ENCODE measurements around the gene IL12RB1.
"Not testable (repeated sequence)": the region's sequence is repeated elsewhere in the genome, so short reads cannot be mapped to it uniquely, and the experiment has no call there.

The IL12RB1 gene

GRCh38 chr19:18058208-18059009, 28.3 kb downstream of the IL12RB1 start:
- Histone ChIP-seq H3K27ac (peak overlapping the region in 19 of 21 experiments; percentile 58 to 89 (median 78)), H3K4me3 (peak overlapping the region in 2 of 7 experiments; percentile 9 to 15)

DNA sequence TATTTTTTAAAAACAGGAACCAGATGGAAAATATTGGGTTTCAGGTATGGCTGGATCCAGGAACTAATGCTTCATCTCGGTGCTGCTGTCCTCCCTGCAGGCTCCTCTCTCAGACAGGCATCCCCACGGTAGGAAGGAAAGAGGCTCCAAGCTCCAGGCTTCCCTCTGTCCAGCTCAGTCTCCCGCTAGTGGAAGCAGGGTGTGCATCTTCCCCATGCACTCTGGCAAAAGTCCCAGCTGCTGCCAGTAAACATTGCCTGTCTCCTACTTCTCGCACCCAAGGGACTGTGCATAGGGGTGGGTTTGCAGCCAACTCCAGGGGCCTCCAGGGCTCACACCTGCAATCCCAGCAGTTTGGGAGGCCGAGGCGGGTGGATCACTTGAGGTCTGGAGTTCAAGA, 29.2 kb downstream of the IL12RB1 start:
- peak overlapping the region in 18 of 21 experiments; percentile 66 to 89 (median 79) for H3K27ac ChIP-seq
- H3K4me3 ChIP-seq, result no peak overlapping the region

- Histone ChIP-seq H3K27ac (no peak overlapping the region), H3K4me3 (no peak overlapping the region)
These were observed 30.8 kb downstream of the IL12RB1 start for GRCh38 chr19:18055967-18056366.

- Histone ChIP-seq H3K27ac (peak overlapping the region in 1 of 21 experiments; percentile 18), H3K4me3 (no peak overlapping the region)
These were observed 33.0 kb downstream of the IL12RB1 start for GRCh38 chr19:18053576-18054219.

DNA sequence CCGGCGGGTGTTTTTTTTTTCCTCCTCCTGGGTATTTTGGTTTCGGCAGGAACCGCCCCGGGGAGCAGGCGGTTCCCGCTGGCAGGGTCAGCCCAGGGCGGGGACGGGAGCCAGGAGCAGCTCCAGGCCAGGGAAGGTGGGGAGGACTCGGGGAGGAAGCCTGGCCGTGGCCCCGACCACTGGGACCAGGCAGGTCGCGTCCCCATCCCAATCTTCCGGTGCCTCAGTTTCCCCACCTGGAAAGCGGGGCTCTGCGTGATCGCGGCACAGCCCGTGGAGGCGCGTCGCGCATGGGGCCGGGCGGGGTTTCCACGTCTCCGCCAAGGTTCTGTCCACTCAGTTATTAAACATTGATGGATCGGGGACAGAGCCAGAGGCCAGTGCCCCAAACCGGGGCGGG, 34.8 kb downstream of the IL12RB1 start:
- Histone ChIP-seq H3K4me3 (no peak overlapping the region), H3K27ac (peak overlapping the region in 9 of 21 experiments; percentile 19 to 72 (median 49))

GRCh38 chr19:18049385-18049784, 37.3 kb downstream of the IL12RB1 start:
- H3K27ac ChIP-seq, result peak overlapping the region in 15 of 21 experiments; percentile 3 to 84 (median 64)
- H3K4me3 ChIP-seq, result no peak overlapping the region

DNA sequence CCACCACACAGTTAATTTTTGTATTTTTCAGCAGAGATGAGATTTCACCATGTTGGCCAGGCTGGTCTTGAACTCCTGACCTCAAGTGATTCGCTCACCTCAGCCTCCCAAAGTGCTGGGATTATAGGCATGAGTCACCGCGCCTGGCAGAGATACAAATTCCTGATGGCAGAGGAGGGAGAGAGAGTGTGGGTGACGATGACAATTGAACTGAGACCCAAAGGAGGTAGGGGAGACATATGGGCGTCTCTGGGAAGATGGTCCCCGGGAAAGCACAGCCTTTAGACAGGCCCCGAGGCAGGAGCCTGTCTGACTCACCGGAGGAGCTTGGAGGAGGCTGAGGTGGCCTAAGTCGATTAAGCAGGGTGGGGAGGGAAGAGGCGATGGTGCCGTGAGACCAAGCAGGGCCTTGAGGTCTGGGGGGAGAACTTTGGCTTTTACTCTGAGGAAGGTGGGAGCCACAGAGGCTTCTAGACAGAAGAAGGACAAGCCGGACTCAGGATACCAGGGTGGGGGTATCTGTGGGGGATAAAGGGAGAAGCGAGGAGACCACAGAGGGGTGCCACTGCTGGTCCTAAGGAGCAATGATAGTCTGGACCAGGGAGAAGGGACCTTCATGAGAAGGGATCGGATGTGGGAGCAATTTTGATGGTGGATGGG, 40.5 kb downstream of the IL12RB1 start:
- H3K27ac ChIP-seq, result peak overlapping the region in 14 of 21 experiments; percentile 21 to 93 (median 54)

DNA sequence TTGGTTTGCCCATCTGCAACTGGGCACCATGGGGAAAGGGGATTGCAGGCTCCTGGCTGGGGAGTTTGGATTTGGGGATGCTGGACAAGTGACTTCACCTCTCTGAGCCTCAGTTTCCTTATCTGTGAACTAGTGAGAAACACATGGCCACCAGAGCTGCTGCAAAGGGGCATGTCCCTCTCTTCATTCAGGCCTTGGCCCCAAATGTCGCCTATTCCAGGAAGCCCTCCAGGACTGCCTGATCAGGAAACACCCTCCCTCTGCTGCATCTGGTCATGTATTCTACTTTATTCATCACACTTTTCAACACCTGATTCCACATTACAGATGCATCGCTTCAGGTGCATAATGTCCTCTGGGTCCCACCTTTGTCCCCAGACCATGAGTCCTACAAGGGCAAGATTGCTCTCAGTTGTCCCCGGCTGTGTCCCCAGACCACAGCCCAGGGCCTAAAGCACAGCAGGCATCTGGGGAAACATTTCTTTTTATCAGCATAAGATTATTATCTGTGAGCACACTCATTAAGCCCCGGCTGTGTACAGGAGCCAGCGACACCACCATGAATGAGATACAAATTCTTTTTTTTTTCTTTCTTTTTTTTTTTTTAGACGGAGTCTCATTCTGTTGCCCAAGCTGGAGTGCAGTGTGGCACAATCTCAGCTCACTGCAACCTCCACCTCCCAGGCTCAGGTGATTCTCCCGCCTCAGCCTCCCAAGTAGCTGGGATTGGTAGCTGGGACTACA, 41.3 kb downstream of the IL12RB1 start:
- H3K4me3 ChIP-seq, result peak overlapping the region in 5 of 7 experiments; percentile 6 to 30 (median 11)
- peak overlapping the region in 20 of 21 experiments; percentile 21 to 93 (median 68) for H3K27ac ChIP-seq

More for the DNA sequence above, 40.5 kb downstream of the IL12RB1 start:
- H3K4me3 ChIP-seq, result no peak overlapping the region

- H3K27ac ChIP-seq, result peak overlapping the region in 20 of 21 experiments; percentile 11 to 93 (median 68)
- peak overlapping the region in 5 of 7 experiments; percentile 6 to 30 (median 11) for H3K4me3 ChIP-seq
These were observed 41.9 kb downstream of the IL12RB1 start for GRCh38 chr19:18044825-18045304.

DNA sequence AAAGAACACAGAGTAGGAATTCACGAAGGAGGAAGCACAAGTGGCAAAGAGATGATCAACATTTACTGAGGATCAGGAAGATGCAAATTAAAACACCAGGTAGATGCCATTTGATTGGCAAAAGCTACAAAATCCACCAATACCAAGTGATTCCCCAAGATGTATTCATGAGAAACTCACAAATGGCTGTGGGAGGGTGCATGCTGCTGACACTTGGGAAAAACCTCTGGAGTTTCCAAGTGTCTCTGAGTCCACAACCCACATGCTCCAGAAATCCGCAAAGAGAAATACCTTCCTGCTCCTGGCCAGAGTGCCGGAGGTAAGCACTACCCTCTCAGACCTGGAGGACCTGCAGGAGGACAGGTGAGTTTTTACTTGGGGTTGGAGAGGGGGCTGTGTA, 43.1 kb downstream of the IL12RB1 start:
- Histone ChIP-seq H3K27ac (peak overlapping the region in 5 of 21 experiments; percentile 16 to 93 (median 76)), H3K4me3 (no peak overlapping the region)

DNA sequence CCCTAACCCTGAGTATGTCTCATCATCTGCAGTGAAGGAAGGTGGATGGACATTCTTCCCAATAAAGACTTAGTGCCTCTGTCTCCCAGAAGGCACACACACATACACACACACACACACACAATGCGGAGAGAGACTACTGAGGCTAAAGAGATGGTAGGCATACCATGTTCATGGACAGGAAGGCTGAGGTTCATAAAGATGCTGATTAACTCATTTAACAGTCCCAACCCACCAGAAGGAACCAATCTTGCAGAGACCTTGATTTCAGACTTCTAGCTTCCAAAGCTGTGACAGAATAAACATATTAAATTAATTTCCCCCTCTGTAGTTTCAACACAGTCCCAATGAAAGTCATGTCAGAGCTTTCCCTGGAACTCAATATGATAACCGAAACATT, 45.7 kb downstream of the IL12RB1 start:
- Histone ChIP-seq H3K4me3 (no peak overlapping the region), H3K27ac (peak overlapping the region in 1 of 21 experiments; percentile 40)

DNA sequence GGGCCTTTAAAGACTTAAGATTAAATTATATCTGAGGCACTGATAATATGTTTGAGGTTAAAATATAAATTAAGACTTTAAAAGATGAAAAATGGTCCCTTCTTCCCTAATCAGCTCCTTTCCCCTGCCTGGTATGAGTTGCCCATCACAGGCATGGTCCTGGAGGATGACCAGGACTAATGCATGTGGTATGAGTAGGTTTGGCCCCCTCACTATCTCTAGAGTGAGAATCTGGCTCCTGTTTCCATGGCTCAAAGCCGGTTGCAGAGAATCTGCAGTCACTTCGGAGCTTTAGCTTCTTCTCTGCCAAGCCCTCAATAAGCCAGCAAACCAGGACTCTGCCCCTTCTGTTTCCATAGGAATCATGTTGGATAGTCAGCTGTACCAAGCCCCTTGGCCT, 54.6 kb downstream of the IL12RB1 start:
- not testable (repeated sequence) for H3K4me3 ChIP-seq
- peak overlapping the region in 2 of 21 experiments; percentile 4 to 25 for H3K27ac ChIP-seq

DNA sequence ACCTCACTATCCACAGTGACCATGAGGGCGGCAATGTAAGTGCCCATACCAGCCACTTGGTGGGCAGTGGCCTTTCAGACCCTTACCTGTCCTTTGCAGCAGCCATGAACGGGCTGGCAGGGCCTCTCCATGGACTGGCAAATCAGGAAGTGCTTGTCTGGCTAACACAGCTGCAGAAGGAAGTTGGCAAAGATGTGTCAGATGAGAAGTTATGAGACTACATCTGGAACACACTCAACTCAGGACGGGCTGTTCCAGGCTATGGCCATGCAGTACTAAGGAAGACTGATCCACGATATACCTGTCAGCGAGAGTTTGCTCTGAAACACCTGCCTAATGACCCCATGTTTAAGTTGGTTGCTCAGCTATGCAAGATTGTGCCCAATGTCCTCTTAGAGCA, 55.3 kb downstream of the IL12RB1 start:
- peak overlapping the region in 5 of 21 experiments; percentile 5 to 57 (median 19) for H3K27ac ChIP-seq
- H3K4me3 ChIP-seq, result not testable (repeated sequence)

GRCh38 chr19:18029617-18030338, 57.0 kb downstream of the IL12RB1 start:
- Histone ChIP-seq H3K27ac (peak overlapping the region in 10 of 21 experiments; percentile 2 to 70 (median 28)), H3K4me3 (no peak overlapping the region)

- Histone ChIP-seq H3K4me3 (no peak overlapping the region), H3K27ac (no peak overlapping the region)
These were observed 59.6 kb downstream of the IL12RB1 start for GRCh38 chr19:18027151-18027550.

- H3K27ac ChIP-seq, result peak overlapping the region; percentile 44 to 97 (median 82)
- H3K4me3 ChIP-seq, result no peak overlapping the region
These were observed 63.0 kb downstream of the IL12RB1 start for GRCh38 chr19:18023622-18024251.

DNA sequence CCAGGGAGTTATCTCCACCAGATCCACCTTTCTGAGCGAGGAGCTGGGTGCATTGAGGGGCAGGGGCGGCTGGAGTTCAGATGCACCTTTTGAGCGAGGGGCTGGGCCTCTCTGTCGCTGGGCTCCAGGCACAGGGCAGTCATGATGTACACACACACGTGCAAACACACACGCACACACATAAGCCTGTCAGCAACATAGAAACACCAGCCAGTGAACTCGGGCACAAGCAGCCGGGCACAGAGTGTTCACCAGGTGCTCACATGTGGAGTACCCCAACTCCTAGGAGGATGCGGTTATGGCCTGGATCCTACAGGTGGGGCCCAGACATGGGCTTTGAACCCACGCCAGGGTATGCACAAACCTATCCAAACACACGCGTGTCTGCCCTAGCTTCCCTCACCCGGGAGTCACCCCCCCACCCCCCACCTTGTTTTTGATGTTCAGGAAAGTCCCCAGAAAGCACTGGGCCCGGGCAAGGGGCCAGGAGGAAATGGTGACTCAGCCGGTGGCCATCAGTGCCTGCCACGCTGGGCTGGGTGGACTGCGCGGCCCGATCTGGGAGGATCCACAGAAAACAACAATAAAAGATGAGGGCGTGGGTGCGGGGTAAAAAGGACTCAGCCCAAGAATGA, 65.5 kb downstream of the IL12RB1 start:
- Histone ChIP-seq H3K4me3 (peak overlapping the region in 1 of 7 experiments; percentile 9), H3K27ac (peak overlapping the region in 20 of 21 experiments; percentile 33 to 97 (median 82))
